ENCODE data around the gene HS2ST1.
"Not testable (repeated sequence)": the region's sequence is repeated elsewhere in the genome, so short reads cannot be mapped to it uniquely, and the experiment has no call there.

HS2ST1 gene

GRCh38 chr1:87064309-87064708 lies 149.9 kb downstream of the HS2ST1 start:
- DNase-seq (ENCODE audit: low read depth in 2 of 2), result no peak

DNA sequence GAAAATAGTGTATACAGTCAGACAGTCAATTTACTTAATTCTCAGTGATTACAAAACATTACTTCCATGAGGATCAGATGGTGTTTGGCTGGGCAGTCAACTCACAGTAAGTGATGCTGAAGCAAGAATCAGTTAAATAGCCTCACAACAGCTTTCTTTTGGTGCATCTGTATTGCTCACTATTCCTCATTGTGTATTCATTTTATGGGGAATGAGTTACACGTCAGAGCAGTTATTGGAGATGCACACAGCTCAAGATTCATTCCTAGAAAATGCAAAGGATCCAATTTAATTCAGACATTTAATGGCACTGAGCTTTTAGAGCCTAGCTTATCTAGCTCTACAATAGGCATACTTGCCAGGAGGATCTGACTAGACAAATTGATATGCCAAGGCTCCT lies 150.6 kb downstream of the HS2ST1 start:
- DNase-seq (ENCODE audit: low read depth in 2 of 2), result no peak

GRCh38 chr1:87066708-87067107 lies 152.3 kb downstream of the HS2ST1 start:
- not testable (repeated sequence) for DNase-seq (ENCODE audit: low read depth in 2 of 2)

DNA sequence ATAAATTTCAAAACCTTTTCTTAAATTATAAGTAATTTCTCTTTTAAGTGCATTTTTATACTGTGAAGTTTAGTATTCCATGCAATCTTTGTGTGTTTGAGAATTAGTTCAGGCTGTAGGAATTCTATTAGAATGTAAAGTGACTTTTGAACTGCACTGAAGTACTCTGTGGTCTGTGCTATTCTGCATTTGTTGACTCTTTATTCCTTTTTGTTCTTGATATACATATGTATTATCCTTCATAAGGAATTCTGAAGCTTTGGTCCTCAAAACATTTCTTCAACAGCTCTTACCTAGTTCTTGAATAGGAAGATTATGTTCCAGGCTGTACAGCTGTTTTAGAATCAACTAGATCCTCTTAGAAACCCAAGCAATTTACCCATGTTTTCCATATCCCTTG lies 158.0 kb downstream of the HS2ST1 start:
- no peak for DNase-seq (ENCODE audit: low read depth in 2 of 2)

DNA sequence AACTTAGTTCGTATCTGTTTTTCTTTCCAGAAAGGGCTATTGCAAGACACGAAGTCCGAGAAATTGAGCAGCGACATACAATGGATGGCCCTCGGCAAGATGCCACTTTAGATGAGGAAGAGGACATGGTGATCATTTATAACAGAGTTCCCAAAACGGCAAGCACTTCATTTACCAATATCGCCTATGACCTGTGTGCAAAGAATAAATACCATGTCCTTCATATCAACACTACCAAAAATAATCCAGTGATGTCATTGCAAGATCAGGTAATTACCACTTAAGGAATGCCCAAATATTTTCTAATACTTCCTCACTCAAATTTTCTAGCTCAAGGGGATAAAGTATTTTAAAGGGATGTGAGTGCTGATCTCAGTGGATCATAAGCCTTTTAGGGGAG lies 158.5 kb downstream of the HS2ST1 start:
- DNase-seq (ENCODE audit: low read depth in 2 of 2), result no peak

GRCh38 chr1:87074001-87074795 lies 159.8 kb downstream of the HS2ST1 start:
- no peak for DNase-seq (ENCODE audit: low read depth in 2 of 2)

DNA sequence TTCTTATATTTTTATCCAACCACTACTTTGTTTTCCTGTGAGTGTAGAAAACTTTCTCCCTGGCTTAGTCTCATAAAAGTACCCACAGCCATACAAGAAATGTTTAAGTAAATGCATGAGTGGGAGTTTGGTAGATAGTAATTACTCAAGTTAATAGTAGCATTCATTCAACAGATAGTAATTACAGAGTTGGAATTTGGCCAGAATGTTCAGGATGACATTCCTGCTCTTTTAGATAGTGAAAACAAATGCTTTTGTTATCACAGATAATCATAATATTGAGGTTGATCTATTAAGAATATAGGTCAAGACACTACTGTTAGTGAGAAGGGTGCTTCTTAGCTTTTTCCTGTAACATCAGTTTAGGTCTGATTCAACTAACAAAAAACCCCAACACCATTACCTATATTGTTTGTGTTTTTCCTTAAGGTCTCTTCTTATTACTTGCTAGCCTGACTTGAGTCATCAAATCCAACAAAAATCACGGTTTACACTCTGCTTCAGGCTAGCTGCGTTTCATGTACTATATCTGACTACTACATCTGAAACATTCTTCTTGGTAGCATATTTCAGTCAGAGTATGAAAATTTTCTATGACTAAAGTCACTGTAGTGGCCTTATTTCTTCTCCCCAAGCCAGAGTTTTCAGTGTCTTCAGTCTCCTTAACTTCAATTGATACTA lies 163.7 kb downstream of the HS2ST1 start:
- DNase-seq (ENCODE audit: low read depth in 2 of 2), result no peak

DNA sequence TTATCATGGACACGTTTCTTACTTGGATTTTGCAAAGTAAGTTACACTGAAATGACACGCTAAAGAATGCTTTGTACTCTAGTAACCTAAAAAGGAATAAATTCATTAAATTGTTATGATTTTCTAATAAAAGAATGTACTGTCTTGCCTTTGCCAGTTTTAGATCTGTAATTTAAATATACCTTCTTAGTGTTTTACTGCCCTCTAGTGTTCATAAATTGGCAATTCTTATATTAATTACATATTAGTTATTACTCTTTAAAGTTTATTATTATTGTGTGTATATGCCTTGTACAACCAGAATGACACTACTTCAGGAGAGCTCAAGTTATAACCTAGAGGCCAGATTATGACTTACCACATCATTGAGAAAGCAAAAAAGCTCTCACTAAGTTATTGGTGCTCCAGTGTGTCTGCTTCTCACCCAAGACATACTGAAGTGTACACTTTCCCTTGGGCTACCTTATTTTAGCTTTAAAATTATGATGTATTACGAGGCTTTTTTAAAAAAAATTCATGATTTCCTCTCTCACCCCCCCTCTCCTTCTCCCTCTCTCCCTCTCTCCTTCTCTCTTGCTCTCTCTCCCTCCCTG lies 169.9 kb downstream of the HS2ST1 start:
- no peak for DNase-seq (ENCODE audit: low read depth in 2 of 2)

DNA sequence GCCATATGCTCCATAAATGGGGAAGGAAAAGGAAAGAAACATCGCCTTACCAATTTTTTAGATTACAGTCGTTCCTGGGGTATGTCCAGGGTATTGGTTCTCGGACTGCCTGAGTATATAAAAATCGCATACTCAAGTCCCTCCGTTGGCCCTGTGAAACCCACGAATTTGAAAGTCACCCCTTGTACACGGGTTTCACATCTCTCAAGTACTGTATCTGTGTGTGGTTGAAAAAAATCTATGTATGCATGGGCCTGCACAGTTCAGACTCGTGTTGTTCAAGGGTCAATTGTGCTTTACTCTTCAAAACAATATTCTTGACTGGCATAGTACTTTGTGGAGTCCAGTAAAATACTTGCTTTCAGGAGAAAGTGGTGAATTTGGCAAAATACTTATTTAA lies 171.7 kb downstream of the HS2ST1 start:
- no peak for DNase-seq (ENCODE audit: low read depth in 2 of 2)

DNA sequence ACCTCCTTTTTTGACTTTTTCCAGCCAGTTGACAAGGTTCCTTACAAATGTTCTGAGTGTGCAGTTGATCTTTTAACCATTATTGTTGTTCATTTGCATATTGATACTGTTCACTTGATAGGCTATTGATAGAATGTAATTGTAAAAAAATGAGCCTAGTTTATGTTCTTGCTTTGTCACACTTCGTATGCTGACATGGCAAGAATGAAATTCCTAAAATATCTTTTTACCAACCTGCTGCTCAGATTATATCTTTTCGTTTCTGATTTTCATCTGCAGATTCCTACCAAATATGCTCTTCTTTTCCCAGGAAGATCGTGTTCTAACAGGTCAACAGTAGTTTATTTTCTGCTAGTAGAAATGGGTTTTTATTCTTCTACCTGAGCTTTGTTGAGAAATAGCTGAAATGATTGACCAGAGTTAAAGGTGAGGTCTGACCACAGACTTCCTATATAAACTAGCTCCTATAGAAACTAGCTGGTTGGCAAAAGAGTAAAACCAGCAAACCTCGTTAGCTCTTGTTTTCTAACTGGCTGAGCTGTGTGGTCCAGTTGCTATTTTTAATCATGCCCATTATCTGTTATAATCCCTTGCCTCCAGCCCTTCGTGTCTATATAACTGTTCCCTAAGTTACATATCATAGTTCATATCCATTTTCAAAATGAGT lies 174.8 kb downstream of the HS2ST1 start:
- no peak for DNase-seq (ENCODE audit: low read depth in 2 of 2)

GRCh38 chr1:87089823-87090222 lies 175.4 kb downstream of the HS2ST1 start:
- DNase-seq (ENCODE audit: low read depth in 2 of 2), result no peak

GRCh38 chr1:87091425-87091824 lies 177.0 kb downstream of the HS2ST1 start:
- DNase-seq (ENCODE audit: low read depth in 2 of 2), result no peak

GRCh38 chr1:87092846-87093245 lies 178.4 kb downstream of the HS2ST1 start:
- no peak for DNase-seq (ENCODE audit: low read depth in 2 of 2)

GRCh38 chr1:87093286-87093685 lies 178.9 kb downstream of the HS2ST1 start:
- no peak for DNase-seq (ENCODE audit: low read depth in 2 of 2)

- DNase-seq (ENCODE audit: low read depth in 2 of 2), result no peak
Measured at GRCh38 chr1:87094238-87094637, 179.8 kb downstream of the HS2ST1 start.

GRCh38 chr1:87100271-87100670 lies 185.8 kb downstream of the HS2ST1 start:
- DNase-seq (ENCODE audit: low read depth in 2 of 2), result no peak

DNA sequence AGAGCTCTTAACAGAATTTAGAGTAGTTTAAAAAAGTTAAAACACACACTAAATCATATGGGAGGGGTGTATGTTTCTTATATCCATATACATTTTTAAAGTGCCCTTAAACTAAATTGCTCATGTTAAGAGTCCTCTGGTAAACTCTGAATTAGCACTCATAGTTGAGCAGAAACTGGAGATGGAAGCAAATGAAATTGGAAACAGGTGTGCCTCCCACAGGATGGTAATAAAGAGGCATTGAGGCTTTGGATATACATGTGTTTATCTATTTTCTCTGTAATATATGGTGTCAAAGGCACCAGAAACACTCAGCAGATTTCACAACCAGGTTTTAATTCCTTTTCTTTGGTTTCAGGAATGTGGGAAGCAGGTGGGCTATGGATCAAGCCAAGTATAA lies 188.6 kb downstream of the HS2ST1 start:
- no peak for DNase-seq (ENCODE audit: low read depth in 2 of 2)

DNA sequence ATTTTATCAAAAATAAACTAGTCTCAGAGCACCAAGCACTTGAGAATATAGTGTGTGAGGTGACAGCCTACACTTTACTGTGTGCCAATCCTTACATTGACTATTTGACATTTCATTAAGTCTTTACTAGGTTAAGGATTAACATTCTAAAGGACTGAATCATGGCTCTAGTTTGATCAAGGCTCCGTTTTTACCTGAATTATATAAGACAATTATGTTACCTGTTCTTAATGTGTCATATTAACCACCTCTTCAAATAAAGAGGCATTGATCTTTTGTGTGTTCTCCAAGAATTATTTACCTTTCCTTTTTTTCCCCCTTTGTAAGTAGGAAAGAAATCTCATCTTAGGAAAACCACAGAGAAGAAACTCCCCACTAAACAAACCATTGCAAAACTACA lies 189.7 kb downstream of the HS2ST1 start:
- DNase-seq (ENCODE audit: low read depth in 2 of 2), result no peak

- DNase-seq (ENCODE audit: low read depth in 2 of 2), result no peak
Measured at GRCh38 chr1:87104945-87105344, 190.5 kb downstream of the HS2ST1 start.

DNA sequence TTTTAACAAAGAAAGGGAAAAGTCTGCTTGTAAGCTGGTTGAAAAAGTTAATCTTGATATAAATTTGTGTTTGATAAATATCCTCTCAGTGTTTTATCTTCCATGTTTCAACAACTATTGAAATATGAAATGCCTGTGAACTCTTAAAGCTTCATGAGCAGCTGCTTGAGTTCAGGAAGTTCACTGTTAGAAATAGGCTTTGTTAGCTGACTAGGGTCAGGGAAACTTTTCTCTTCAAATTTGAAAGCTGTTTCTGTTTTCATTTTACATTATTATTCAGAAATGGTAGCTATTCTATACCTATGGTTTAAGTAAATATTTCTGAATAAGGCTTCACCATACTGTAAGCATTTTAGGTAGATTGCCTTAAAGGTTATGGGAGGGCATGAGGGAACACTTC lies 191.7 kb downstream of the HS2ST1 start:
- no peak for DNase-seq (ENCODE audit: low read depth in 2 of 2)

DNA sequence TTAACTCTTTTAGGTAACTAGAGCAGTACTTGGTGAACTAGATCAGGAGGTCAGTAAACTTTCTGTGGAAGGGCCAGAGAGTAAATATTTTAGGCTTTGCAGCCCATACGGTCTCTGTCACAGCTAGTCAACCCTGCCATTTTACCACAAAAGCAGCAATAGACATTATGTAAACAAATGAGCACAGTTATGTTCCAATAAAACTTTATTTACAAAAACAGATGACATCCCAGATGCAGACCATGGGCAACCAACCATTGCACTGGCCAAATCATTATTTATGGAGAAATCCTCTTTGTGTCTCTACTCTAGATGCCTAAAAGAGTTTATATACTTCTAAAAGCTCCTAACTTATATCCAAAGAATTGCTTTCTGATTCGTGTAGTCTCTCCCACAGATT lies 192.4 kb downstream of the HS2ST1 start:
- no peak for DNase-seq (ENCODE audit: low read depth in 2 of 2)

- no peak for DNase-seq (ENCODE audit: low read depth in 2 of 2)
Measured at GRCh38 chr1:87108228-87108627, 193.8 kb downstream of the HS2ST1 start.
